BLaER1 (cell line): ENCODE results near the gene ATG9B.

Experiments
- H3K27ac ChIP-seq: shearing (Covaris generic); formaldehyde crosslinking; 2 replicates; pipeline ENCODE4 v1.8.1; 2022
- H3K27me3 ChIP-seq: shearing (Covaris generic); formaldehyde crosslinking; 2 replicates; pipeline ENCODE4 v1.8.1; 2022
- H3K36me3 ChIP-seq: shearing (Covaris generic); formaldehyde crosslinking; 2 replicates; pipeline ENCODE4 v1.8.1; 2022
- H3K4me1 ChIP-seq: shearing (Covaris generic); formaldehyde crosslinking; 2 replicates; pipeline ENCODE4 v1.8.1; 2022
- H3K4me2 ChIP-seq: shearing (Covaris generic); formaldehyde crosslinking; 2 replicates; pipeline ENCODE4 v1.8.1; 2022
- H3K4me3 ChIP-seq: shearing (Covaris generic); formaldehyde crosslinking; 2 replicates; pipeline ENCODE4 v1.8.1; 2022
- H3K9ac ChIP-seq: shearing (Covaris generic); formaldehyde crosslinking; 2 replicates; pipeline ENCODE4 v1.8.1; 2022
- H3K9me3 ChIP-seq: shearing (Covaris generic); formaldehyde crosslinking; 2 replicates; pipeline ENCODE4 v1.8.1; 2022
- H4K20me1 ChIP-seq: shearing (Covaris generic); formaldehyde crosslinking; 2 replicates; pipeline ENCODE4 v1.8.1; 2022
- Cebpa-rat ChIP-seq: shearing (Covaris generic); IDR thresholded peaks from 2 replicates; pipeline ENCODE4 v1.8.1; 2022

The ATG9B gene

DNA sequence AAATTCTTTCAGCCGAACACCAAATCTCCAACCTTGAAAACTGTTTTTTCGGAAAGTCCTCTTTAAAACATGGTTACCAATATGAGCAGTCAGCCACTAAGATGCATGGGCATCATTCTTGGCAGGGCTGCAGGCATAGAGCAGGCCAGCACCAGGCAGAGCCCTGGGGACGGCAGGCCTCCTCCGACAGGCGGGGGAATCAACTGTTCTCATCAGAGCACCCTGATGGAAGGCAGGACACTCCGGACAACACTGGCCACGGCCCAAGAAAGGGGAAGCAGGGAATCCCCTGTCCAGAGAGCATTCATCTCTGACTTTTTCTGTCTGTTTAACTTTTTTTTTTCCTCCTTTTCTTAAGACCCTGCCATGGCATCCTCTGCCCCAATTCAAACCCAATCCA, 34.8 kb downstream of the ATG9B start:
- peaks cover 18% of the 10 kb centered on the region for H3K9me3 ChIP-seq
- peak overlapping the region; percentile 88 for H3K4me2 ChIP-seq
- H3K36me3 ChIP-seq: peaks cover 6% of the 10 kb centered on the region; the same call in 1 of the 2 replicates
- no peak for TF ChIP-seq Cebpa-rat
- peaks cover 67% of the 10 kb centered on the region for H3K4me1 ChIP-seq
- H3K27me3 ChIP-seq: no peaks in the 10 kb centered on the region
- peaks cover 19% of the 10 kb centered on the region for H4K20me1 ChIP-seq
- H3K4me3 ChIP-seq: no peak overlapping the region
- peak overlapping the region; percentile 70 for H3K9ac ChIP-seq
- H3K27ac ChIP-seq: peak overlapping the region; percentile 77

DNA sequence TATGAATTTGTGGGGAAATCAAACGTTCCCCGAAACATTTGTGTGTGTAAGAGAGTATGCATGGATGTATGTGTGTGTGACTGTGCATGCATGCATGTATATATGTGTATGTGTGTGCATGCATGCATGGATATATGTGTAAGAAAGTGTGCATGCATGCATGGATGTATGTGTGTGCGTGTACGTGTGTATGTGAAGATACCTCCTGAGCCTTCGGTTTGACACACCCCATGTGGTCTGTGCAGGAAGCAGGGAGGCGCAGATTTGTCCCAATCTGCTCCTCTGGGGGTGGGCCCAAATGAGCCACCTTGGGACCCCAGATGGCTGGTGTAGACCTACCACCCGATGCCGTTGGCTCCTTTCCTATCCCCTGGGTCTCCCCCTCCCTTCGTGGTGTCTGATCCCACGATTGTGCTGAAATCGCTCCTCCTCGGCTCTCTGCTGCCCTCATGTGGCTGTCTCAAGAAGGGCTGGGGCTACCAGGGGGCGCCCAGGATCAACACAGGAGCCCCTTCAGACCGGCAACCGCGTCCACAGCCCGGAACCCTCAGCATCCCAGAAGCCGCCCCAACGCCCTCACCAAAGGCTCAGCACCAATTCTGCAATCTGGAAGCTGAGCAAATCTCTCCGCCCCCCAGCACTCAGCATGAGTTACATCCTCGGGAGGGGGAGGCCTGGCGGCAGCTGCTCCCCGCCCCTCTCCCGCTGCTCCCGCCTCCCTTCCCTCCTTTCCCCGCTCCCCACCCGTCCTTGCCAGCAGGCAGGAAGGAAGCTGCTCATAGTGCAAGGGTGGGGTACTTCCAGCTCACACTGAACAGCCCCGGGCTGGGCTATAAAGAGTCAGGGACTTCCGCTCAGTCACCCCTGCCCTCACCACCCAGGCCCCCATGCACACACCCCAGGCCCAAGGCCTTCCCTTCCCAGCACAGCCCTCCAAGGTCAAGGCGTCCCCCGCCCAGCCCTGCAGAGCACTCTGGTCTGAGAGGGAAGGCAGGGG, 35.8 kb downstream of the ATG9B start:
- Histone ChIP-seq H3K36me3 (peaks cover 6% of the 10 kb centered on the region; the same call in 1 of the 2 replicates), H3K9ac (peak overlapping the region; percentile 70), H3K27ac (peak overlapping the region; percentile 77), H3K9me3 (peaks cover 18% of the 10 kb centered on the region), H3K27me3 (no peaks in the 10 kb centered on the region), H3K4me1 (peaks cover 58% of the 10 kb centered on the region), H4K20me1 (peaks cover 28% of the 10 kb centered on the region), H3K4me3 (peak overlapping the region; percentile 55), H3K4me2 (peak overlapping the region; percentile 88)
- TF ChIP-seq Cebpa-rat: no peak

DNA sequence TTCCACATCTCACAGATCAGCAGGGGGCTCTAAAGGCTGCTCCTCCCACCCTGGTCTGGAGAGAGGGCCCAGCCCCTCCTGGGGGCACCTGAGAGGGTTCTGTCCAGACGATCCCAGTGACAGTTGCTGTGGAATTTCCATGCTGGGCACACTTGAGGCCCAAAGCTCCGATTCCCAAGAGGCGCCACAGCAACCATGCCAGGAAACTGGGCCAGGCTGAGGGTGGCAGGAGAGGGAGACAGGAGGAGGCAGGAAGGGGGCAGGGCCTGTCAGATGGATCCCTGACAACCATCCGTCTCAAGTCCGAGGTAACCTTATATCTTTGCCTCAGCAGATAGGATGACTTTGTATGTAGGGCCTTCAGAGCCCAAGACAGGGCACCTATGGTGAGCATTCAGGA, 37.7 kb downstream of the ATG9B start:
- Histone ChIP-seq H3K4me2 (peak overlapping the region; percentile 88), H3K27me3 (peaks cover 6% of the 10 kb centered on the region), H3K4me1 (peaks cover 51% of the 10 kb centered on the region), H3K4me3 (no peak overlapping the region), H3K9me3 (peaks cover 16% of the 10 kb centered on the region), H3K36me3 (peaks cover 6% of the 10 kb centered on the region; the same call in 1 of the 2 replicates), H3K27ac (no peak overlapping the region), H4K20me1 (peaks cover 40% of the 10 kb centered on the region), H3K9ac (no peak overlapping the region)
- no peak for TF ChIP-seq Cebpa-rat

DNA sequence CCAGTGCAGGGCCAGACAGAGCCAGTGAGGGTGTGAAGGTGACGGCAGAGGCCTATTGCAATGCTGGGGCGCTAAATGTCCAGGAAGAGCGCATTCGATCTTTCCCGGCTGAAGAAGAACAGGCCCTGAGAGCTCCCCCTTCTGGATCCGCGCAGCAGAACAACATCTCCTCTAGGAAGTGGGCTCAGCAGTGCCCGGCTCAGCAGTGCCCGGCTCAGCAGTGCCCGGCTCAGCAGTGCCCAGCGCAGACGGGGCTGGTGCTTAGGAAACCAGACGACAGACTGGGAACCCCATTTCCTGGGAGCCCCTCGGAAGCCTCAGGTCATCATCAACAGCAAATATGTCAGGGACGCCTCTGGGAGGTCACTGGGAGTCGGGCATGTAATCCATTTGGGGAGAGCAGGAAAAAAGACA, 38.2 kb downstream of the ATG9B start:
- TF ChIP-seq Cebpa-rat: no peak
- H4K20me1 ChIP-seq: peaks cover 40% of the 10 kb centered on the region
- peaks cover 51% of the 10 kb centered on the region for H3K4me1 ChIP-seq
- peaks cover 1% of the 10 kb centered on the region; the same call in 1 of the 2 replicates for H3K36me3 ChIP-seq
- no peak overlapping the region for H3K27ac ChIP-seq
- peaks cover 11% of the 10 kb centered on the region for H3K27me3 ChIP-seq
- H3K4me2 ChIP-seq: peak overlapping the region; percentile 88
- H3K9ac ChIP-seq: no peak overlapping the region
- H3K9me3 ChIP-seq: peaks cover 12% of the 10 kb centered on the region
- H3K4me3 ChIP-seq: no peak overlapping the region

DNA sequence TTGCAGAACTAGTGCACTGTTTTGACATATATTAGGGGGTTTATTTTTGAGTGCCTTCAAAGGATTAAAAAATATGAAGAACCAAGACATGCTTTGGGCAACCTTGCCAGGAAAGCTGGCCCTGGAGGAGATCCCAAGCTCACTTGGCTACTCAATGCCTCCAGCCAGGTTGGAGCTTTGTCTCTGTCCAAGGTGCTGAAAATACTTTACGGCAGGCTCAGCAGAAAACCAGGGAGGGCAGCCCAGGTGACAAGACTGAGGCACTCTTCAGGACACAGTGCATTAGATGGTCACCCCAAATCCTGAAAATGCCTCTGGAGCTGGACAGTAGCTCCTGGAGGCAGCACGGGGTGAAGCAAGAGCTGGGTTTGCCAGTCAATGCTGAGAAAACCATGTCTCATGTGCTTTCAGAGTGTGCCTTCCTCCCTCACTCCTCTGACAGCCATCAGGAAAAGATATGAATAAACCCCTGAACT, 40.4 kb downstream of the ATG9B start:
- H3K27ac ChIP-seq: no peak overlapping the region
- no peaks in the 10 kb centered on the region for H3K36me3 ChIP-seq
- peaks cover 54% of the 10 kb centered on the region for H4K20me1 ChIP-seq
- no peak overlapping the region for H3K4me3 ChIP-seq
- H3K9me3 ChIP-seq: no peaks in the 10 kb centered on the region
- H3K27me3 ChIP-seq: peaks cover 28% of the 10 kb centered on the region
- H3K9ac ChIP-seq: no peak overlapping the region
- peaks cover 50% of the 10 kb centered on the region for H3K4me1 ChIP-seq
- H3K4me2 ChIP-seq: no peak overlapping the region
- no peak for TF ChIP-seq Cebpa-rat

DNA sequence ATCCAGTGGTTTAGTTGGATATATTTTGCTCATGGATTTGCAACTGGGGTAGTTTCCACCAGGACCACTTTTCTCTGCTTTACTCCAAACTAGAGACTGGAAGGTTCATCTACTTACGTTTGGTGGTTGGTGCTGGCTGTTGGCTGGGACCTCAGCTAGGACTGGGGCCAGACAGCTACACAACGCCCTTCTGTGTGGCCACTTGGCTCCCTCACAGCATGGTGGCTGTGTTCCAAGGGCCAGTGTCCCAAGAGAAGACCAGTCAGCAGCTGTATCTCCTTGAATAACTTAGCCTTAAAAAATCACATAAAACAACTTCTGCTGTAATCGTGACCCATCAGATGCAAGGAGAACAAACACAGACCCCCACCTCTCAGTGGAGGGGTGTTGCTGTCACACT, 41.9 kb downstream of the ATG9B start:
- Histone ChIP-seq H3K36me3 (no peaks in the 10 kb centered on the region), H3K4me3 (no peak overlapping the region), H3K27ac (no peak overlapping the region), H3K27me3 (peaks cover 28% of the 10 kb centered on the region), H3K4me2 (no peak overlapping the region), H3K9ac (no peak overlapping the region), H3K9me3 (no peaks in the 10 kb centered on the region), H3K4me1 (peaks cover 42% of the 10 kb centered on the region), H4K20me1 (peaks cover 54% of the 10 kb centered on the region)
- TF ChIP-seq Cebpa-rat: no peak

DNA sequence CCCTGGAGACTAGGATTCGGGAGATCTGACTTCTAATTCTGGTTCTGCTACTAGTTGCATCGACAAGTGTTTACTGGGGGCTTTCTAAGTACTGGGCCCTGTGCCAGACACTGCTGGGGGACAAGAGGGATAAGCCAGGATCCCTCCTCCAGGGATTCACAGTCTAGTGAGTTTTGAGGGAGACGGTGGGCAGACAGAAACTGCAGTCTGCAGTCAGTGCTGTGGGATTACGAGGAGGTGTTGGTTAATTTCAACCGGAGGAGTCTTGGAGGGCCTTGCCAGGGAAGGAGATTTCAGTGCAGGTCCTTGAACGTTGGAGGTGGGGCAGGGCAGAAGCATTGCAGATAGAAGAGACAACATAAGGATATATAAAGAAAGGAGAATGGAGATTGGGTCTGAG, 42.6 kb downstream of the ATG9B start:
- no peak overlapping the region for H3K4me3 ChIP-seq
- no peaks in the 10 kb centered on the region for H3K9me3 ChIP-seq
- peaks cover 42% of the 10 kb centered on the region for H3K4me1 ChIP-seq
- no peaks in the 10 kb centered on the region for H3K36me3 ChIP-seq
- no peak for TF ChIP-seq Cebpa-rat
- peaks cover 52% of the 10 kb centered on the region for H4K20me1 ChIP-seq
- H3K9ac ChIP-seq: no peak overlapping the region
- peaks cover 28% of the 10 kb centered on the region for H3K27me3 ChIP-seq
- H3K27ac ChIP-seq: no peak overlapping the region
- H3K4me2 ChIP-seq: no peak overlapping the region

DNA sequence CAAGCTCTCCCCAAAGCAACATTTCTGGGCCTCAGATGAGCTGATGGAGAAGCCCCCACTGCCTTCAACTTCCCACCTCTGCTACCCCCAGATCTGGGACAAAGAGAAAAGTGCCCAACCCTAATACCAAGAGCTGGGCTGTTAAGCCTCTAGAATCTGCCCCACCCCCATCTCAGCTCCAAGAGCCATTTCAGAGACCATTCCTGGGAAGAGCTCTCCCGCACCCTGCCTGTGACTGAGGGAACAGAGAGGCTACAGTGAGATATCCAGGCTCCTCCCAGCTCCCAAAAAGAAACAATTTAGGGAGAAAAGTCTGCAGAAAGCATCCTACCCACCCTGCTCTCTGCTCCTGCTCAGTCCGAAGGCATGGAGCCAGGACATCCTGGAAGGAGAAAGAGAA, 43.6 kb downstream of the ATG9B start:
- Histone ChIP-seq H3K9me3 (no peaks in the 10 kb centered on the region), H3K27ac (no peak overlapping the region), H3K27me3 (peaks cover 28% of the 10 kb centered on the region), H3K36me3 (no peaks in the 10 kb centered on the region), H3K4me3 (no peak overlapping the region), H4K20me1 (peaks cover 52% of the 10 kb centered on the region), H3K4me2 (no peak overlapping the region), H3K4me1 (peaks cover 41% of the 10 kb centered on the region), H3K9ac (no peak overlapping the region)
- TF ChIP-seq Cebpa-rat: no peak

DNA sequence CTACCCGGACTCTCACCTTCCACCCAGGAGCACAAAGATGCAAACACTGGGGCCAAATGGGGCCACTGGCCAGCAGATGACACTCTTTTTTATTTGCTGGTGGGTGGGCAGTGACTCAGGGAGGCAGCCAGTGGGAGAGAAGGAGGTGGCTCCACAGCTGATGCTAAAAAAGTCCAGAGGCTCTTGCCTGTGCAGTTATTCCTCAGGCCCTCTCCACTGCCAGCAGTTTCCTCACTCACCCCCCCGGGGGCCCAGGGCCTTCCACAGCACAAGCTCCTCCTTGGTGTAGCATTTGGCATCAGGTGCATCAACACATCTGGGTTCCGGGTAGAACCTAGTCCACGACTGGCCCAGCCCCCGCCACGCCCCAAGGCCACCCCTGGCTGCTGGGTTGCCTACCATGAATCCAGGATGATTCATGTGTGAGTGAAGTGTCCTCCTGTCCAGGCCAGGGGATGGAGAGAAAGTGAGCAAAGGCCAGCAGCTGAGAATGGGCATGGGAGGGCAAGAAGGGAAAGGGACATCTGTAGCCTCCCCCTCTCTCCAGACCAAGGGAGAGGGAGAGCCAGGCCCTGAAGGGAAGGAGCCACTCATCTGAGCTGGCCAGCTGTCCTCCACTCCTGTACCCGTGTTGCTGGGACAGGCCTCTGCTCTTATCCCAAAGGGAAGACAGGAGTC, 44.4 kb downstream of the ATG9B start:
- Histone ChIP-seq H3K36me3 (no peaks in the 10 kb centered on the region), H3K4me3 (peak overlapping the region; percentile 79; the same call in 1 of the 2 replicates), H3K9me3 (no peaks in the 10 kb centered on the region), H3K27me3 (peaks cover 28% of the 10 kb centered on the region), H3K4me2 (peak overlapping the region; percentile 95), H3K27ac (no peak overlapping the region), H3K9ac (no peak overlapping the region), H3K4me1 (peaks cover 49% of the 10 kb centered on the region), H4K20me1 (peaks cover 51% of the 10 kb centered on the region)
- no peak for TF ChIP-seq Cebpa-rat
